Endodermal cell (in vitro differentiated cells): ENCODE measurements around the gene RIMS3. TPM values are rescaled to one million over a fixed set of nuclear protein-coding genes. Genes with fewer than 3 reads are reported as not detected.

Source experiments
- DNase-seq: peaks from one replicate; pipeline ENCODE4 v3.0.0-alpha.2; 2017
- H3K27ac ChIP-seq: 2 replicates; pipeline ENCODE4 v1.5.1; 2013; ENCODE audit warnings: mild to moderate bottlenecking, low read depth, low read length, moderate library complexity
- H3K27me3 ChIP-seq: 2 replicates; pipeline ENCODE4 v1.6.1; 2013; ENCODE audit warnings: mild to moderate bottlenecking, low read length, moderate library complexity; ENCODE audit not compliant: insufficient read depth, control insufficient read depth, poor library complexity, severe bottlenecking
- H3K36me3 ChIP-seq: 2 replicates; pipeline ENCODE4 v1.7.0; 2013; ENCODE audit warnings: mild to moderate bottlenecking, low read length, moderate library complexity; ENCODE audit not compliant: control insufficient read depth, insufficient read depth
- H3K4me1 ChIP-seq: one replicate; pipeline ENCODE4 v1.7.0; 2013; ENCODE audit warnings: low read length; ENCODE audit not compliant: control insufficient read depth, insufficient read depth
- H3K4me3 ChIP-seq: 2 replicates; pipeline ENCODE4 v1.5.1; 2013; ENCODE audit warnings: mild to moderate bottlenecking, low read length, moderate library complexity
- H3K9ac ChIP-seq: 2 replicates; pipeline ENCODE4 v1.6.1; 2013; ENCODE audit warnings: mild to moderate bottlenecking, low read length, moderate library complexity; ENCODE audit not compliant: poor library complexity, severe bottlenecking; ENCODE audit errors: extremely low read depth
- H3K9me3 ChIP-seq: 2 replicates; pipeline ENCODE4 v1.6.1; 2013; ENCODE audit warnings: mild to moderate bottlenecking, low read length, moderate library complexity; ENCODE audit not compliant: control insufficient read depth
- H3K27ac Mint-ChIP-seq: 2 replicates; pipeline ENCODE4 v1.8.0; 2020; ENCODE audit warnings: mixed read lengths
- H3K27me3 Mint-ChIP-seq: 2 replicates; pipeline ENCODE4 v1.8.0; 2021; ENCODE audit warnings: mild to moderate bottlenecking, mixed read lengths; ENCODE audit not compliant: insufficient read depth
- H3K36me3 Mint-ChIP-seq: 2 replicates; pipeline ENCODE4 v1.8.0; 2020; ENCODE audit warnings: low read depth, mixed read lengths
- H3K4me1 Mint-ChIP-seq: 2 replicates; pipeline ENCODE4 v1.8.0; 2020; ENCODE audit warnings: mixed read lengths
- H3K4me3 Mint-ChIP-seq: 2 replicates; pipeline ENCODE4 v1.8.0; 2020; ENCODE audit warnings: mild to moderate bottlenecking, moderate library complexity, mixed read lengths
- H3K9me3 Mint-ChIP-seq: 2 replicates; pipeline ENCODE4 v1.8.0; 2020; ENCODE audit warnings: mild to moderate bottlenecking, mixed read lengths
- CTCF ChIP-seq: fragments of 200-600 bp; sonication (generic); conservative IDR thresholded peaks from 2 replicates; pipeline ENCODE4 v1.5.0; 2021; ENCODE audit warnings: antibody characterized with exemption, mild to moderate bottlenecking
- WGBS, 2 experiments: methylation state at CpG; one replicate each; pipeline versions ENCODE4 v1.1.5 to v1.1.7; 2013; ENCODE audit warnings: missing lambda C conversion rate in 2 of 2, mixed read lengths in 1 of 2; ENCODE audit not compliant: insufficient coverage in 1 of 2, insufficient read length in 1 of 2; 5-methylcytosine and 5-hydroxymethylcytosine counted together
- long read RNA-seq, 4 experiments: library from polyadenylated mRNA in 2 of 4; library from RNA in 1 of 4; library from capped mRNA in 1 of 4; stranded (forward) in 3 of 4; unstranded in 1 of 4; transcript quantifications; one replicate each; pipeline ENCODE4 v2.0.0, GENCODE V29; 2020 to 2021; ENCODE audit warnings: inconsistent platforms in 1 of 4
- polyA plus RNA-seq, 2 experiments: library from polyadenylated mRNA; stranded (reverse); fragments of 50-300 nt; gene quantifications; one replicate each; pipeline ENCODE4 v1.2.3, GENCODE V29; 2013
- total RNA-seq, 2 donors: library from RNA; stranded (reverse); fragmentation: NEBNext Ultra II Directional in 1 of 2; extraction: Animal tissue kit (Norgen Biotek cat#: 25700) in 1 of 2; gene quantifications; 2 replicates in 1 of 2; 3 replicates in 1 of 2; pipeline ENCODE4 v1.2.1, GENCODE V29; 2021

Gene RIMS3
- 10 to 100 TPM in 1 of 2 donors, 1 to 10 TPM in 1; 8.0 to 12.0 TPM for total RNA-seq
- 27.7 TPM for polyA plus RNA-seq (2013, experiment 1 of 2)
- polyA plus RNA-seq (2013, experiment 2 of 2): 24.1 TPM
- long read RNA-seq, experiment 1, partial matches to known transcripts: 2 of 6 reads
- long read RNA-seq, experiment 1, other reads (novel, unspliced or antisense): 4 of 6 reads
- long read RNA-seq, experiment 2, partial matches to known transcripts: 0 of 8 reads
- long read RNA-seq, experiment 2, other reads (novel, unspliced or antisense): 8 of 8 reads
- long read RNA-seq, experiment 3, partial matches to known transcripts: 0 of 3 reads
- long read RNA-seq, experiment 3, other reads (novel, unspliced or antisense): 3 of 3 reads
- long read RNA-seq, experiment 4: 0 reads

- Mint-ChIP-seq H3K4me1 (peaks cover 14% of the 10 kb centered on the region), H3K27ac (no peak within 1 kb of the TSS), H3K9me3 (no peaks in the 10 kb centered on the region), H3K27me3 (peaks cover 19% of the 10 kb centered on the region), H3K4me3 (peak within 1 kb of the TSS; percentile 65), H3K36me3 (no peaks in the 10 kb centered on the region)
- H3K27me3 ChIP-seq: no peaks in the 10 kb centered on the region
- H3K36me3 ChIP-seq: no peaks in the 10 kb centered on the region
- H3K4me1 ChIP-seq: peaks cover 6% of the 10 kb centered on the region
- H3K4me3 ChIP-seq: peak within 1 kb of the TSS; percentile 74
- no peak within 1 kb of the TSS for H3K27ac ChIP-seq
- peak; percentile 66 for TF ChIP-seq CTCF
- H3K9ac ChIP-seq: no peak within 1 kb of the TSS
- WGBS, 2 experiments: 0 to 1% methylated on average over 5 to 57 of the region's 59 CpGs
- peak; percentile 97 for DNase-seq
- H3K9me3 ChIP-seq: no peaks in the 10 kb centered on the region
Measured at GRCh38 chr1:40665335-40666171, at the start of gene RIMS3. Gene RIMS3 (minus strand): TSS chr1:40665682. CDS start chr1:40641925, 23,757 bp downstream.

GRCh38 chr1:40712997-40713396 lies 47.5 kb upstream of the RIMS3 start:
- no peak overlapping the region for H3K4me3 ChIP-seq
- no peak for TF ChIP-seq CTCF
- Mint-ChIP-seq H3K27me3 (no peaks in the 10 kb centered on the region), H3K4me3 (no peak overlapping the region), H3K27ac (no peak overlapping the region), H3K9me3 (no peaks in the 10 kb centered on the region), H3K4me1 (peaks cover 47% of the 10 kb centered on the region), H3K36me3 (peaks cover 16% of the 10 kb centered on the region)
- H3K4me1 ChIP-seq: peaks cover 8% of the 10 kb centered on the region
- DNase-seq: no peak
- no peak overlapping the region for H3K27ac ChIP-seq
- H3K9me3 ChIP-seq: no peaks in the 10 kb centered on the region
- H3K9ac ChIP-seq: no peak overlapping the region
- H3K27me3 ChIP-seq: no peaks in the 10 kb centered on the region
- peaks cover 21% of the 10 kb centered on the region for H3K36me3 ChIP-seq

GRCh38 chr1:40712405-40712944 lies 47.0 kb upstream of the RIMS3 start:
- peaks cover 45% of the 10 kb centered on the region for H3K4me1 Mint-ChIP-seq
- Histone ChIP-seq H3K4me1 (peaks cover 8% of the 10 kb centered on the region), H3K27ac (no peak overlapping the region), H3K9ac (no peak overlapping the region), H3K27me3 (no peaks in the 10 kb centered on the region), H3K4me3 (peak overlapping the region; percentile 91), H3K36me3 (peaks cover 21% of the 10 kb centered on the region), H3K9me3 (no peaks in the 10 kb centered on the region)
- WGBS, 2 experiments: 94 to 100% methylated on average over 3 to 4 of the region's 5 CpGs
- no peak for TF ChIP-seq CTCF
- peak overlapping the region; percentile 94 for H3K4me3 Mint-ChIP-seq
- no peak overlapping the region for H3K27ac Mint-ChIP-seq
- DNase-seq: no peak
- no peaks in the 10 kb centered on the region for H3K27me3 Mint-ChIP-seq
- H3K9me3 Mint-ChIP-seq: no peaks in the 10 kb centered on the region
- peaks cover 16% of the 10 kb centered on the region for H3K36me3 Mint-ChIP-seq
